Gastroesophageal sphincter (tissue), 4 donors: ENCODE measurements around the gene TXNL4A. TPM values are rescaled to one million over a fixed set of nuclear protein-coding genes. Genes with fewer than 3 reads are reported as not detected.
A peak's percentile ranks its signal among the peaks of the same experiment; 100 is the strongest.

Experiments used
- ATAC-seq: fragments of 150-250 bp; one replicate; pipeline ENCODE4 v1.9.1; 2016; ENCODE audit warnings: mild to moderate bottlenecking, moderate library complexity
- H3K27ac ChIP-seq, 4 donors: fragments of 200-600 bp; sonication (generic) in 3 of 4; 1 replicate in 3 of 4; 2 replicates in 1 of 4; pipeline ENCODE4 v1.5.1; 2016 to 2019
- H3K27me3 ChIP-seq: fragments of 200-600 bp; sonication (generic); one replicate; pipeline ENCODE4 v1.5.1; 2019
- H3K36me3 ChIP-seq, 2 donors: fragments of 200-600 bp; sonication (generic); one replicate each; pipeline ENCODE4 v1.5.1; 2019; ENCODE audit warnings: control low read depth in 1 of 2
- H3K4me1 ChIP-seq, 3 donors: fragments of 200-600 bp; sonication (generic); 1 replicate in 2 of 3; 2 replicates in 1 of 3; pipeline ENCODE4 v1.5.1; 2016 to 2019; ENCODE audit warnings: control low read depth in 2 of 3
- H3K4me3 ChIP-seq, 2 donors: fragments of 200-600 bp; sonication (generic); one replicate each; pipeline ENCODE4 v1.5.1; 2019; ENCODE audit warnings: mild to moderate bottlenecking in 1 of 2, moderate library complexity in 1 of 2
- H3K9me3 ChIP-seq, 3 donors: fragments of 200-600 bp; sonication (generic); one replicate each; pipeline ENCODE4 v1.5.1; 2017 to 2019; ENCODE audit warnings: control low read depth in 2 of 3
- CTCF ChIP-seq, 4 experiments: fragments of 200-600 bp in 2 of 4; fragments of 450-650 bp in 2 of 4; sonication (generic) in 1 of 4; IDR thresholded peaks; one replicate each; pipeline ENCODE4 v1.5.1; 2017 to 2019; ENCODE audit warnings: antibody characterized with exemption in 4 of 4, mild to moderate bottlenecking in 2 of 4, moderate library complexity in 2 of 4
- EP300 ChIP-seq: sonication (generic); formaldehyde crosslinking; IDR thresholded peaks from one replicate; pipeline ENCODE4 v1.6.1; 2017; ENCODE audit warnings: antibody characterized with exemption, mild to moderate bottlenecking
- POLR2A ChIP-seq, 2 donors: fragments of 450-650 bp; IDR thresholded peaks; one replicate each; pipeline ENCODE4 v1.6.1; 2017; ENCODE audit warnings: antibody characterized with exemption in 2 of 2, mild to moderate bottlenecking in 2 of 2, moderate library complexity in 1 of 2
- POLR2AphosphoS5 ChIP-seq: sonication (generic); formaldehyde crosslinking; IDR thresholded peaks from one replicate; pipeline ENCODE4 v1.6.1; 2017; ENCODE audit warnings: antibody characterized with exemption
- WGBS, 2 donors: methylation state at CpG; one replicate each; pipeline ENCODE4 v1.1.5; 2018; ENCODE audit warnings: low coverage in 1 of 2; 5-methylcytosine and 5-hydroxymethylcytosine counted together
- total RNA-seq, 4 donors: library from RNA; depleted of rRNA; stranded (reverse); fragments of >200 nt; gene quantifications; one replicate each; pipeline ENCODE4 v1.1.0, GENCODE V29; 2016

The TXNL4A gene
- total RNA-seq, 4 donors from 2014 or later, result 20.4 to 55.3 (median 39.6) TPM

- Histone ChIP-seq H3K9me3 (no peaks in the 10 kb centered on the region), H3K4me1 (peaks cover 0 to 28% (median 0%) of the 10 kb centered on the region in 3 donors), H3K4me3 (peak within 1 kb of the TSS; percentile 70 to 75), H3K27me3 (peaks cover 20% of the 10 kb centered on the region), H3K27ac (peak within 1 kb of the TSS; percentile 19 to 79 (median 71)), H3K36me3 (peaks cover 0 to 7% of the 10 kb centered on the region in 2 donors)
- peak; percentile 87 for ATAC-seq
- no peak for TF ChIP-seq POLR2A (IDR thresholded peaks at IDR 0.05)
- TF ChIP-seq CTCF (IDR thresholded peaks at IDR 0.05), result peak in 3 of 4 experiments; percentile 52 to 67 (median 54)
- no CpG with 5 or more reads among the region's 73 CpGs for WGBS, 2 donors
Measured at GRCh38 chr18:79964330-79965118, 23.8 kb downstream of the TXNL4A start, which contains the start of gene HSBP1L1. TSS of gene HSBP1L1 (plus strand) at chr18:79964643. CDS start at chr18:79964736, 93 bp downstream.

GRCh38 chr18:79963658-79964329 lies 24.6 kb downstream of the TXNL4A start:
- peaks cover 20% of the 10 kb centered on the region for H3K27me3 ChIP-seq
- peaks cover 0 to 7% of the 10 kb centered on the region in 2 donors for H3K36me3 ChIP-seq
- H3K27ac ChIP-seq, result peak overlapping the region in 3 of 4 donors; percentile 70 to 79 (median 72)
- 88 to 100% methylated on average over 1 to 7 of the region's 30 CpGs for WGBS, 2 donors
- no peaks in the 10 kb centered on the region for H3K9me3 ChIP-seq
- peaks cover 0 to 28% (median 0%) of the 10 kb centered on the region in 3 donors for H3K4me1 ChIP-seq
- ATAC-seq, result no peak
- peak overlapping the region; percentile 70 to 75 for H3K4me3 ChIP-seq
- no peak for TF ChIP-seq EP300
- no peak for TF ChIP-seq CTCF (IDR thresholded peaks at IDR 0.05)
- no peak for TF ChIP-seq POLR2AphosphoS5
- no peak for TF ChIP-seq POLR2A (IDR thresholded peaks at IDR 0.05)

GRCh38 chr18:79962835-79963657 lies 25.3 kb downstream of the TXNL4A start:
- Histone ChIP-seq H3K9me3 (no peaks in the 10 kb centered on the region), H3K27me3 (peaks cover 20% of the 10 kb centered on the region), H3K36me3 (peaks cover 0 to 7% of the 10 kb centered on the region in 2 donors), H3K4me1 (peaks cover 0 to 22% (median 0%) of the 10 kb centered on the region in 3 donors), H3K4me3 (no peak overlapping the region), H3K27ac (no peak overlapping the region)
- TF ChIP-seq POLR2AphosphoS5, result no peak
- no peak for TF ChIP-seq POLR2A (IDR thresholded peaks at IDR 0.05)
- no peak for TF ChIP-seq CTCF (IDR thresholded peaks at IDR 0.05)
- TF ChIP-seq EP300, result no peak
- no peak for ATAC-seq
- WGBS, 2 donors, result 91 to 94% methylated on average over 7 to 18 of the region's 30 CpGs

- WGBS, 2 donors, result 76 to 87% methylated on average over 3 to 6 of the region's 10 CpGs
- TF ChIP-seq EP300 (no peak), CTCF (IDR thresholded peaks at IDR 0.05) (no peak), POLR2A (IDR thresholded peaks at IDR 0.05) (no peak), POLR2AphosphoS5 (no peak)
Measured at GRCh38 chr18:79962311-79962710, 26.1 kb downstream of the TXNL4A start.

More at GRCh38 chr18:79962311-79962710, 26.1 kb downstream of the TXNL4A start:
- Histone ChIP-seq H3K4me3 (no peak overlapping the region), H3K27me3 (peaks cover 20% of the 10 kb centered on the region), H3K4me1 (peaks cover 0 to 22% (median 0%) of the 10 kb centered on the region in 3 donors), H3K9me3 (no peaks in the 10 kb centered on the region), H3K36me3 (peaks cover 0 to 1% of the 10 kb centered on the region in 2 donors), H3K27ac (no peak overlapping the region)
- no peak for ATAC-seq
